Subcutaneous adipose tissue (tissue), 4 donors: ENCODE results near the gene ITPRIP. TPM values are rescaled to one million over a fixed set of nuclear protein-coding genes. Genes with fewer than 3 reads are reported as not detected.

ENCODE experiments used
- CTCF ChIP-seq: fragments of 450-650 bp; IDR thresholded peaks from one replicate; pipeline ENCODE4 v1.5.1; 2016; ENCODE audit warnings: low read depth, mild to moderate bottlenecking, control low read depth, antibody characterized with exemption, moderate library complexity
- total RNA-seq, 4 donors: library from RNA; depleted of rRNA; stranded (reverse); fragments of >200 nt; gene quantifications; one replicate each; pipeline ENCODE4 v1.1.0, GENCODE V29; 2016

Gene ITPRIP
- total RNA-seq, 4 donors from 2014 or later: 22.5 to 32.3 (median 30.9) TPM

DNA sequence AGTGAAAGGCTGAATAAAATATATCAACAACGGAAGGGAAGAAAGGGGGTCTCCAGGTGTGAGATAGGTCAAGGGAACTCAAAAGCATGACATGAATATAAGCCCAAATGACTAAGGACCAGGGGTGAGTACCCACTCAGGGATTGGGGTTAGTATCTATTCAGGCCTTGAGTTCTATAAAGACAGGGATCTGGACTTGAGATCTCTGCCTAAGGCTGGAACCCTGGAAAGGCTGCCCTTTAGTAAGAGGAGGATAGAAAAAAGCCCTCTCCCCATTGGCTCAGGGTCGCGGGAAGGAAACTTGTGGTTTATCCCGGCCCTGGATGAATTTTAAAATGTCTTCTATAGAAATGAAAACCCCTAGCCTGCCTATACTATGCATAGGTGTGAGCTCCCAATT, 2.4 kb upstream of the ITPRIP start:
- TF ChIP-seq CTCF: no peak

DNA sequence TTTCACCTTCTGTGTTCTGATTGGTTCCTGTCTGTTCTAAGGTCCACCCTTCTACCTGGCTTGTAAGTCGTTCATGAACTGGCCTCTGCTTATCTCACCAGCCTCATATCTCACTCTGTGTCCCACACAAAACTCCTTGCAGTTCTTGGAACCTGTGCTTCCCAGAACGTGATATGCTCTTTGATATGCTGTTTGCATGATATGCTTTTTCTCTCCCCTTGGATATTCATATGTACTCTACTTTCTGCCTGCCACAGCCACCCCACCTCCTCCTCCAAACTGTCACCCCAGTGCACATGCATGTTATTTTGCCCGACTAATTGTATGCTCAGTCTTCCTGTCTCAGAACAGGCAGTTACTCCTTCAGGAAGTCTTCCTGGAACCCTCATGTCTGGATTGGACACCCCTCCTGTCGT, 1.9 kb upstream of the ITPRIP start:
- no peak for TF ChIP-seq CTCF

DNA sequence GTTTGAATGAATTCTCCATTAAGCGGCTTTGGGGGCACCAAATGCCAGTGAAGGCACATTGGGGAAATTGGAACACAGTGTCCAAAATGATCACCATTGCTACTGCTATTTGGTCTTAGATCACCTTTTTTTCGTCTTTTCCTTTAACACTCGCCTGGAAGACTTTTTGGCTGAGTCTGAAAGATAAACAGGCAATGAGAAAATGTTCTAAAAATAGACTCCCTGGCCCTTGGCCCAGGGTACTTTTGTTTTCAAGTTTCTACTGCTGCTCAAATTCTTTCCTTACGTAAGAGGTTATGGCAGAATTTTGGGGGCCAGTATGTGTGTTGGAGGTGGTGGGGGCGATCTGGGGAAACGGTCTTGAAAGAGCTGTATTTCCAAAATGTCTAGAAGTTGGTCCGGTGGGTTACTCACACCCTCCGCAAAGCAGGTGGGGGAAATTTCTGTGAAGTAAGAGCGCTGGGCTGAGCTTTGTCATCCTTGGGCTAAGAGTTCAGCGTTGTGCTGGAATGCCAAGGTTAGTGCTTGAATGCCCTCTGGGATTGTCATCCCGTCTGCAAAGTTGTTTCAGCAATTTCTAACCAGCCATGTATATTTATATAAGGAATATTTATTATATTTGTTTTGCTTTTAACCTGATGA, 1.3 kb upstream of the ITPRIP start:
- no peak for TF ChIP-seq CTCF

- no peak for TF ChIP-seq CTCF
Measured at GRCh38 chr10:104337521-104337984, 712 bp downstream of the ITPRIP start.

DNA sequence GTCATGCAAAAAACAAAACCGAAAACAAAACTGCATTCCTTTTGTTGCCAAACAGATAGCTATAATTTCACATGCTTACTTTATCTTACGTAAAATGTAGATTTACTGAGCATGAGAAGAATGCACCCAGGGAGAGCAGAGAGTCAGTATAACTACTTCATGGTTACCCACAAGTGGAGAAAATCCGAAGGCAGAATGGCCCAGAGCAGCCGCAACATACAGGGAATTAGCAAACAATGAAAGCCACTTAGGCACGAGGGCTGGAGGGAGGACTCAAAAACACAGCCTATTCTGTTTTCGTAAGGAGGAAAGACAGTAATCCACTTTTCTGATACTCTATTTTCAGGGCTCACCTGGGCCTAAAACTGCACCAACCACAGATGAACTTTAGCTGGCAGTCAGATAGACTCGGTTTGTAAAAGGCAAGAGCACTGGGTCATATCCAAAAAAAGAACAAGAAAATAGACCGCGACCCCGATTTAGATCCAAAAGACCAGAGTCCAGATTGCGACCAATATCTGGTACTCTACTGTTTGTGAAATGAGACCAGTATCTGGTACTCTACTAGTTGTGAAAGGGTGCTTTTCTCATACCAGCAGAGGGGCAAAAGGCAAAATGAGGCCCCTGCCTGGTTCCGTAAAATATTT, 1.3 kb downstream of the ITPRIP start:
- TF ChIP-seq CTCF: no peak

DNA sequence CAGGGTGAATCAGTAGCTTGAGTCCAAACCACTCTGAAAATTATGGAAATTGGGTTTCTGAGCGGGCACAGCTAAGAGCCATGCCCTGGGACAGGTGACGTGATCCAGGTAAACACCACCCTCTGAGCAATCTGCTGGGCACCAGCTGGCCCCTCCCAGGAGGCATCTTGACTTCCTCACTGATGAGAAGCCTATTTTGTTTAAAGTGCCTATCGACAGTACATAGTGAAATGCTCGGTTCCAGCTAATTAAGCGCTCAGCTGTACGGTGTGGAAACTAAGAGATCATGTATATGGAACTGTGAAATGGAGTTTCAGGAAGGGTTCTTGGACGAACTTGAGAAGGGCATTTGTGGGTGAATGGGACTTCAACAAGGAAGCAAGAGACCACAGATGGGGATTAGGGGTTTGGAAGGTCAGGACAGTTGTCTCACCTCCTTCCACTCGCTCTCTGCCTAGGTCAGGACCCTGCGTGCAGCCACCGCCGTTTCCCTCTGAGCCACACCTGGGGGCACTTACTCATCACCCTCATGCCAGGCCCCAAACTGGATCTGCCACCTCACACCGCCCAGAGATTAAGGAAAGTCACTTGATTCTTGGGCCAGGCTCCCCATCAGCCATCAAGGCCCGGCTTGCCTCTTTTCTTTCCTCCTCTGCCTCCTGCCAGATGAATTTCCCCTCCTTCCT, 3.2 kb downstream of the ITPRIP start:
- TF ChIP-seq CTCF: no peak

DNA sequence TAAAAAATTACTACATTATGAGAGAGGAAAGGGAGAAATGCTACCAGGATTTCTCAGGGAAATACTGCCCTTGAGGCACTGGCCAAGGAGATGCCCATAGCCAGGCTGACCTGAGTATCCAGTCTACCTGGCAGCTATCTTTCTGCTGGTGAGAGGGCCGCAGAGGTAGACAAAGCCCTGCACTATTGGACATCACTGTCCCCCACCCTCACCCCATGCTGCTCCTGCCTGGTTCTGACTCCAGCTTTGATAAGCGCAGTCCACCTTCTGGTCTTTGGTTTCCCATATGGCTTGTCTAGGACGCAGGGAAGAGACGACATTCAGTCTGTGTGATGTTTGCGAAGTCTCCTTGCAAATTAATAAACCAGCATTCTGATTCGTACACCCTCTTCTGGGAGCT, 3.7 kb downstream of the ITPRIP start:
- no peak for TF ChIP-seq CTCF
